GM20000 (cell line): ENCODE results near the gene ATG101.

Experiments
- DNase-seq: peaks from one replicate; pipeline ENCODE4 v3.0.0; 2012; ENCODE audit warnings: low spot score
- TF ChIP-seq, protein P1 (sequence below): IDR thresholded peaks from 2 replicates; pipeline ENCODE4 v1.5.1; 2012; ENCODE audit warnings: mild to moderate bottlenecking, control low read depth; ENCODE audit errors: extremely low read depth, missing control alignments

ATG101 gene

DNA sequence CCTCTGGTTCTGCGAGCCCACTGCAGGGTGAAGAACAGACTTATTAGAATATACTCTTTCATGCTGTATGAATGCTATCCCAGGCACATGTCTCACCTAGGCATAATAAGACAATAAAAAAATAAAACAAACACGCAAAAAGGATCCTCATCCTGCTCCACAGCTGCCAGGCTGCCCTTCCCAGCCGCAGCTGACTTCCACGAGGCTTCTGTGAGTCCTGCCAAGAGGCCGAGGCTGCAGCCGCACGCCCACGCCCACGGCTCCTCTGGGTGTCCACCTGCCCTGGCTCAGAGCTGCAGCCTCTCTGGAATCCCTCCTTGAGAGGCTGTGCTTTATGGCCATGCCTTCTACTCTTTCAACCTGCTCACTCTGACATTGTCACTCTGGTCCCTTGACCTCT lies 16.6 kb downstream of the ATG101 start:
- DNase-seq, result peak; percentile 7

DNA sequence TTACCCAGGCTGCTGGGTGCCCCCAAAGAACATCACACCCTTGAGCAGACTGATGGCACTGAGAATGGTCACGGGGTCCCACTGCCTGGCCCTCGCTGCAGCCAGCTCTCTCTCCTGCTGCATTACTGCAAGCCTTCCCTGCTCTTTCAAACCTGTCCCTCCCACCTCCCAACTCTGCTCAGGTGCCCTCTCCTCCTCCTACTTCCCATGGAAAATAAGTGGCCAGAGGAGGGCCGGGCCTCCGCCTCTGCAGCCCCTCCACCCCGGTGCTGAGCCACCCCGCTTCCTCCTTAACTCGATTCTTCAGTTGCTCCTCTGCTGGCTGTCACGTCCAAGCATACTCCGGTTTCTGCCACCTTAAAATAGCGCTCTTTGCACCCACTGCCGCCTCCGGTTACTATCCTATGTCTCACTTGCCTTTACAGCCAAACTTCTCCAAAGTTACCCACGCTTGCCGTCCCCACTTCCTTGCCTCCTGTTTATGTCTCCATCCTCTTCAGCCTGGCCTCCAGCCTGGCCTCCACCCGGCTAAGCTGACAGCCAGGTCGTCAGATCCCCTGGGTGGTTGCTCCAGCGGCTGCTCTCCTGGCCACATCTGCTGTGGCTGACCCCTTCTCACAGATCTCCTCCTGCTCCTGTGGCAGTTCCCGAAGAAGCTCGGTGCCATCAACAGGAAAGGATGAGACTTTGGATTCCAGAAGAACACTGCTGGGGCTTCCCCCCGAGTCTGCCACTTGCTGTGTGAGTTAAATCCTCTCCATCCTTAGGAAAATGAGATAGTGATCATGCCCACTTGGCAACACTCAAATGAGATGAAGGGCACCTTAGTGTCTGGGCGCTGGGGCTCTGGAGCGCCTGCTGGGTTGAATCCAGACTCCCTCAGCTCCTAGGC lies 17.4 kb downstream of the ATG101 start:
- TF ChIP-seq, protein P1, sequence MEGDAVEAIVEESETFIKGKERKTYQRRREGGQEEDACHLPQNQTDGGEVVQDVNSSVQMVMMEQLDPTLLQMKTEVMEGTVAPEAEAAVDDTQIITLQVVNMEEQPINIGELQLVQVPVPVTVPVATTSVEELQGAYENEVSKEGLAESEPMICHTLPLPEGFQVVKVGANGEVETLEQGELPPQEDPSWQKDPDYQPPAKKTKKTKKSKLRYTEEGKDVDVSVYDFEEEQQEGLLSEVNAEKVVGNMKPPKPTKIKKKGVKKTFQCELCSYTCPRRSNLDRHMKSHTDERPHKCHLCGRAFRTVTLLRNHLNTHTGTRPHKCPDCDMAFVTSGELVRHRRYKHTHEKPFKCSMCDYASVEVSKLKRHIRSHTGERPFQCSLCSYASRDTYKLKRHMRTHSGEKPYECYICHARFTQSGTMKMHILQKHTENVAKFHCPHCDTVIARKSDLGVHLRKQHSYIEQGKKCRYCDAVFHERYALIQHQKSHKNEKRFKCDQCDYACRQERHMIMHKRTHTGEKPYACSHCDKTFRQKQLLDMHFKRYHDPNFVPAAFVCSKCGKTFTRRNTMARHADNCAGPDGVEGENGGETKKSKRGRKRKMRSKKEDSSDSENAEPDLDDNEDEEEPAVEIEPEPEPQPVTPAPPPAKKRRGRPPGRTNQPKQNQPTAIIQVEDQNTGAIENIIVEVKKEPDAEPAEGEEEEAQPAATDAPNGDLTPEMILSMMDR, result no peak
- peak; percentile 3 for DNase-seq

More for the DNA sequence above, 16.6 kb downstream of the ATG101 start:
- TF ChIP-seq, protein P1, result no peak

DNA sequence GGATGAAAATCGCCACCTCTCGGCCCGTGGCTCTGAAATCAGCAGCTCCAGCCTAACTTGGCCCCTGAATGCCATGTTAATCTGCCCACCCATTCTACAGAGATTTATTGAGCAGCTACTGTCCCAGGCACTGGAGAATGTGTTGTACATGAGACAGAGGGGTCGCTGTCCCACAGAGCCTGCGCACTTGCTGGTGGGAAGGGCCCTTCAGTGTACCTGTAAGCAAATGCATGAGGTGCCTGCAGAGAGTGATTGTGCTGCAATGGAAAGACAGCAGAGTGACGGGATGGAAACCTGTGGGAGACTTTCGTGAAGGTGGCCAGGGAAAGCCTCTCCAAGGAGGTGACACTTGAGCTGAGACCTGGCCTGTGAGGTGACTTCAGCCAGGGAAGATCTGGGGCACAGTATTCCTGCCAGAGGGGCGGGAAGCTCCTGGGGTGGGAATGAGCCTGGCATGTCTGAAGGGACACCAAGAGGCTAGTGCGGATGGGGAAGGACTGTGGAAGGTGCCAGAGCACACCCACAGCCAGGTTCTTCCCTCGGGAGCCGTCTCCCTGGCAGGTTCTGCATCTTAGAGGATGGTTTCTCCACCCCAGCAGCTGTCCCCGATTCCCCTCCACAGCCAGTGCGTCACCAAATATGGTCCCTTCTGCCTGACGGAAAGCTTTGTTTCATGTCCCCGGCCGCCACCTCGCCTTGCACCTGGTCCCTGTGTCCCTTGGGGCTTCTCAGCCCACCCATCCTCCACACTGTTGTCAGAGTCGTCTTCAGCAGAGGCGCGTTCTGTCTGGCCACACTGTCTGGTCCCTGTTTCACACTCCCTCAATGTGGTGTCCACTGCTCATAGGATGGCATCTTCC lies 18.4 kb downstream of the ATG101 start:
- peak; percentile 68 for DNase-seq
- TF ChIP-seq, protein P1, result no peak

DNA sequence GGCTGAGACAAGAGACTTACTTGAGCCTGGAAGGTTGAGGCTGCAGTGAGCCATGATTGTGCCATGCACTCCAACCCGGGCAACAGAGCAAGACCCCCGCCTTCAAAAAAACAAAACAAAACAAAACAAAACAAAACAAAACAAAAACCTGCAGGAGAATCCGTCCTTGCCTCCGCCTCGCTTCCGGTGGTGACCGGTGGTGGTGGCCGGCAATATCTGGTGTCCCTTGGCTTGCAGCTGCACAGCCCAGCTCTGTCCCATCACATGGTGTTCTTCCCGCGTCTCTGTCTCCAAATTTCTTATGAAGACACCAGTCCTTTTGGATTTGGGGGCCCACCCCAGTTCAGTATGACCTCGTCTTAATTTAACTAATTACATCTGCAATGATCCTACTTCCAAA lies 19.7 kb downstream of the ATG101 start:
- DNase-seq, result no peak
- TF ChIP-seq, protein P1, result no peak

DNA sequence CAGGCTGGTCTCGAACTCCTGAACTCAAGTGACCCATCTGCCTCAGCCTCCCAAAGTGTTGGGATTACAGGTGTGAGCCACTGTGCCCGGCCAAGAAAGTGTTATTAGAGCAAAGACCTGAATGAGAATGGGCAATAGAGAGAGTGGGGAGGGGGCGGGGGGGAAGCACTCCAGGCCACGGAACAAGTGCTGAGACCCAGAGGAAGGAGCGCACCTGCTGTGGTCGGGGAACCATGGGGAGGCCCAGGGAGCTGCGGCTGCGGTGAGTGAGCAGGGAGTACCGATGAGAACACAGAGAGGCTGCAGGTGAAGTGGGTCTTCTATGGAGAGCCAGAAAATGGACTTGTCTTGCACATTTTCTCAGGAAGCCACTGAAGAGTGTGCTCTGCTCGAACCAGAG lies 20.5 kb downstream of the ATG101 start:
- peak; percentile 7 for DNase-seq

DNA sequence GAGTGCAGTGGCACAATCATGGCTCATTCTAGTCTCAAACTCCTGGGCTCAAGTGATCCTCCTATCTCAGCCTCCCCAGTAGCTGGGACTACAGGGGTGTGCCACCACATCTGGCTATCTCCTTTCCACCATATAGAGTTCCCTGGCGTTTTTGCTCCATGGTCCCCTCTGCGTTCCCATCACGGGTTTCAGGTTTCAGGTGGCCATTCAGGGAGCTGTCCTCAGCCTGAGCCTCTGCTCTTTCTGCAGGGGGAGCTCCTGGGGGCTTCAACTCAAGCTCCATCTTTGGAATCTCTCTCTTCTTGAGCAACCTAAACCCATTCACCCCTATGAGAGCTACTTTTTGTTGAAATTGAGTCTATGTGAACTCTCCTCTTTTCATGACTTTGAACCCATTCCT lies 21.3 kb downstream of the ATG101 start:
- TF ChIP-seq, protein P1, result no peak
- peak; percentile 1 for DNase-seq

More for the DNA sequence above, 20.5 kb downstream of the ATG101 start:
- TF ChIP-seq, protein P1, result no peak

DNA sequence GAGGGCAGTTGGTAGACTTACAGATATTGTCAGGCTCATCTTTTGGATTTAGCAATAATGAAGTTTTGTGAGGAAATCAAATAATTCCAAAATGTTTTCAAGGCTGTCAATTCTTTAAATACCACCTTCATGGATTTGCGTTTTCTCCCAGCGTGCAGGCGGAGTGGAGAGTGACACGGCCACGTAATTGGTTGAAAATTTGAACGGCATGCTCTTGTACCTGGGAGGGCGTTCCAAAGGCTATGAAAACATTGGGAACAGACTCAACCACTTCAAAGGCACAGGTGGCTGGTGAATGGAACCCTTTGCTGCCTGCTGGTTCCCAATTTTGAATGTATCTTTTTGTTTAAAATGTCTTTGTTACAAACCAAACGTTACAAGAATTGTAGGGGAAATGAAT lies 22.1 kb downstream of the ATG101 start:
- DNase-seq, result no peak
- TF ChIP-seq, protein P1, result no peak
